H9 (cell line): ENCODE data around the gene PPP1CA. TPM values are rescaled to one million over a fixed set of nuclear protein-coding genes. Genes with fewer than 3 reads are reported as not detected.

ENCODE experiments used
- DNase-seq: peaks from one replicate; pipeline ENCODE4 v3.0.0-alpha.2; 2017
- H2AFZ ChIP-seq: one replicate; pipeline ENCODE4 v1.6.1; 2013; ENCODE audit warnings: mild to moderate bottlenecking, low read length, control low read depth, moderate library complexity
- H2AK5ac ChIP-seq: 2 replicates; pipeline ENCODE4 v1.6.1; 2013; ENCODE audit warnings: low read length, control low read depth, mixed read lengths; ENCODE audit not compliant: insufficient read length
- H2BK120ac ChIP-seq: one replicate; pipeline ENCODE4 v1.6.1; 2013; ENCODE audit warnings: low read depth, mild to moderate bottlenecking, low read length, control low read depth, inconsistent platforms; ENCODE audit not compliant: poor library complexity, severe bottlenecking
- H2BK12ac ChIP-seq: 2 replicates; pipeline ENCODE4 v1.6.1; 2013; ENCODE audit warnings: low read length, control low read depth, mixed read lengths, low read depth; ENCODE audit not compliant: insufficient read length
- H2BK15ac ChIP-seq: 2 replicates; pipeline ENCODE4 v1.6.1; 2013; ENCODE audit warnings: low read depth, low read length, control low read depth
- H2BK20ac ChIP-seq: one replicate; pipeline ENCODE4 v1.6.1; 2013; ENCODE audit warnings: low read depth, mild to moderate bottlenecking, low read length, control low read depth, inconsistent platforms; ENCODE audit not compliant: poor library complexity, severe bottlenecking
- H2BK5ac ChIP-seq: 2 replicates; pipeline ENCODE4 v1.6.1; 2013; ENCODE audit warnings: low read length, control low read depth, mixed read lengths; ENCODE audit not compliant: insufficient read length
- H3K14ac ChIP-seq: 2 replicates; pipeline ENCODE4 v1.6.1; 2013; ENCODE audit warnings: low read length, control low read depth; ENCODE audit not compliant: insufficient read depth
- H3K18ac ChIP-seq: 2 replicates; pipeline ENCODE4 v1.6.1; 2013; ENCODE audit warnings: low read depth, mild to moderate bottlenecking, mixed read lengths, low read length, control low read depth; ENCODE audit not compliant: insufficient read length
- H3K23ac ChIP-seq: 2 replicates; pipeline ENCODE4 v1.6.1; 2013; ENCODE audit warnings: low read length, control low read depth, mixed read lengths, low read depth; ENCODE audit not compliant: insufficient read length
- H3K23me2 ChIP-seq: 2 replicates; pipeline ENCODE4 v1.6.1; 2013; ENCODE audit warnings: low read depth, mild to moderate bottlenecking, mixed read lengths, low read length, control low read depth; ENCODE audit not compliant: insufficient read length, poor library complexity, severe bottlenecking
- H3K27ac ChIP-seq: 2 replicates; pipeline ENCODE4 v1.5.1; 2013; ENCODE audit warnings: low read length, control low read depth, mixed read lengths, low read depth; ENCODE audit not compliant: insufficient read length
- H3K27me3 ChIP-seq: 2 replicates; pipeline ENCODE4 v1.6.1; 2013; ENCODE audit warnings: low read length, control low read depth, inconsistent platforms; ENCODE audit not compliant: insufficient read depth
- H3K4ac ChIP-seq: 2 replicates; pipeline ENCODE4 v1.6.1; 2013; ENCODE audit warnings: low read depth, mild to moderate bottlenecking, control low read depth, inconsistent platforms, low read length, moderate library complexity
- H3K4me1 ChIP-seq: 2 replicates; pipeline ENCODE4 v1.6.1; 2013; ENCODE audit warnings: low read length, control low read depth, inconsistent platforms; ENCODE audit not compliant: insufficient read depth
- H3K4me2 ChIP-seq: 2 replicates; pipeline ENCODE4 v1.6.1; 2013; ENCODE audit warnings: low read length, control low read depth, mixed read lengths; ENCODE audit not compliant: insufficient read length, insufficient read depth
- H3K56ac ChIP-seq: 2 replicates; pipeline ENCODE4 v1.6.1; 2013; ENCODE audit warnings: low read depth, mild to moderate bottlenecking, mixed read lengths, low read length, control low read depth; ENCODE audit not compliant: insufficient read length
- H3K79me1 ChIP-seq: 2 replicates; pipeline ENCODE4 v1.6.1; 2013; ENCODE audit warnings: low read depth, mild to moderate bottlenecking, moderate library complexity, low read length, control low read depth, inconsistent platforms; ENCODE audit not compliant: insufficient read depth, poor library complexity, severe bottlenecking
- H3K79me2 ChIP-seq: 2 replicates; pipeline ENCODE4 v1.6.1; 2013; ENCODE audit warnings: low read length, control low read depth, inconsistent platforms; ENCODE audit not compliant: insufficient read depth
- H3K9ac ChIP-seq: 2 replicates; pipeline ENCODE4 v1.6.1; 2013; ENCODE audit warnings: low read length, control low read depth, mixed read lengths; ENCODE audit not compliant: insufficient read length; ENCODE audit errors: extremely low read depth
- H3K9me3 ChIP-seq: one replicate; pipeline ENCODE4 v1.6.1; 2013; ENCODE audit warnings: low read depth, low read length, inconsistent platforms; ENCODE audit not compliant: control insufficient read depth
- H3T11ph ChIP-seq: one replicate; pipeline ENCODE4 v1.6.1; 2013; ENCODE audit warnings: mild to moderate bottlenecking, low read length, control low read depth, inconsistent platforms
- H4K20me1 ChIP-seq: one replicate; pipeline ENCODE4 v1.6.1; 2013; ENCODE audit not compliant: control insufficient read depth, insufficient read length, insufficient read depth
- H4K5ac ChIP-seq: 2 replicates; pipeline ENCODE4 v1.6.1; 2013; ENCODE audit warnings: low read depth, mild to moderate bottlenecking, mixed read lengths, low read length, control low read depth; ENCODE audit not compliant: insufficient read length
- H4K8ac ChIP-seq: replicated peaks from 2 replicates; pipeline ENCODE4 v1.6.1; 2013; ENCODE audit warnings: low read length, control low read depth, mixed read lengths, low read depth; ENCODE audit not compliant: insufficient read length
- H4K91ac ChIP-seq: 2 replicates; pipeline ENCODE4 v1.6.1; 2013; ENCODE audit warnings: low read depth, mild to moderate bottlenecking, moderate library complexity, mixed read lengths, low read length, control low read depth; ENCODE audit not compliant: insufficient read length
- H3K27ac Mint-ChIP-seq, 3 experiments: 2 replicates in 2 of 3; 3 replicates in 1 of 3; pipeline ENCODE4 v1.8.0; 2020 to 2021; ENCODE audit warnings: mixed read lengths in 3 of 3, mild to moderate bottlenecking in 1 of 3, moderate library complexity in 1 of 3
- H3K27me3 Mint-ChIP-seq: 2 replicates; pipeline ENCODE4 v1.8.0; 2021; ENCODE audit warnings: low read depth, mild to moderate bottlenecking, moderate library complexity, mixed read lengths
- H3K36me3 Mint-ChIP-seq, 3 experiments: 2 replicates in 2 of 3; 3 replicates in 1 of 3; pipeline ENCODE4 v1.8.0; 2020 to 2021; ENCODE audit warnings: low read depth in 3 of 3, mixed read lengths in 3 of 3; ENCODE audit not compliant: insufficient read depth in 1 of 3
- H3K4me1 Mint-ChIP-seq, 2 experiments: 2 replicates each; pipeline ENCODE4 v1.8.0; 2020; ENCODE audit warnings: mixed read lengths in 2 of 2
- H3K4me3 Mint-ChIP-seq, 2 experiments: 2 replicates in 1 of 2; 3 replicates in 1 of 2; pipeline ENCODE4 v1.8.0; 2020 to 2021; ENCODE audit warnings: mild to moderate bottlenecking in 2 of 2, mixed read lengths in 2 of 2, moderate library complexity in 1 of 2
- H3K9me3 Mint-ChIP-seq, 2 experiments: 2 replicates in 1 of 2; 3 replicates in 1 of 2; pipeline ENCODE4 v1.8.0; 2020; ENCODE audit warnings: mild to moderate bottlenecking in 2 of 2, mixed read lengths in 2 of 2, moderate library complexity in 1 of 2
- WGBS: extraction: QIAGEN DNeasy Blood & Tissue Kit; methylation state at CpG from one replicate; pipeline ENCODE4 v1.1.7; 2013; ENCODE audit warnings: missing lambda C conversion rate, low lambda C conversion rate, mixed read lengths; ENCODE audit not compliant: insufficient read length; ENCODE audit errors: extremely low coverage; 5-methylcytosine and 5-hydroxymethylcytosine counted together
- total RNA-seq: library from RNA; stranded (reverse); gene quantifications from 2 replicates; pipeline ENCODE4 v1.2.1, GENCODE V29; 2021
- TF ChIP-seq, protein P1 (sequence below): fragments of 200-600 bp; sonication (generic); conservative IDR thresholded peaks from 3 replicates; pipeline ENCODE4 v1.8.0; 2021; ENCODE audit warnings: antibody characterized with exemption, mild to moderate bottlenecking

The PPP1CA gene
- total RNA-seq, 1 experiment from 2014 or later, result 205 TPM

DNA sequence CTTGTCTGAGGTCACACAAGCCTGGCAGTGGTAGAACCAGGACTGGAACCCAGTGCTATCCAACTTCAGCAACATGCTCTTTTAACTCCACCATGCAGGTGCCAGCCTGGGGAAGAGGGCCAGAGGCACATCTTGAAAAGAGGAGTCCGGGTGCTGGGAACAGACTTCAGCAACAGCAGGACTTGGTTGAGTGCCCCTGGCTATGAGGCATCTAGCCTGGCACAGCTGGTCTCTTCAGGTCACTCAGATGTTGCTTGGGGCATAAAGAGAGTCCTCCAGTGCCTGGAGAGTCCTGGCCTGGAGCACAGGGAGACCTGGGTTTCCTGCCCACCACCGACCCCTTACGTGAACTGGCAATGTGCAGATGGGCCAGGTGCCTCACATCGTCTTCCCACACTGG, 23.1 kb downstream of the PPP1CA start:
- H2AFZ ChIP-seq, result no peak overlapping the region
- H3K27ac ChIP-seq, result no peak overlapping the region
- H3K4ac ChIP-seq, result no peak overlapping the region
- H4K91ac ChIP-seq, result no peak overlapping the region
- H3K79me1 ChIP-seq, result no peaks in the 10 kb centered on the region
- no peaks in the 10 kb centered on the region for H3K4me1 ChIP-seq
- H3K23ac ChIP-seq, result no peak overlapping the region
- H3K9ac ChIP-seq, result no peak overlapping the region
- Mint-ChIP-seq H3K4me1 (peaks cover 40 to 48% of the 10 kb centered on the region in 2 experiments), H3K4me3 (no peak overlapping the region; a peak in 1 of 5 replicates), H3K27ac (no peak overlapping the region; a peak in 1 of 7 replicates), H3K27me3 (peaks cover 68% of the 10 kb centered on the region), H3K36me3 (no peaks in the 10 kb centered on the region), H3K9me3 (no peaks in the 10 kb centered on the region; a peak in 2 of 5 replicates)
- no peaks in the 10 kb centered on the region for H3K79me2 ChIP-seq
- H3K23me2 ChIP-seq, result peaks cover 19% of the 10 kb centered on the region
- H2BK5ac ChIP-seq, result no peak overlapping the region
- no peaks in the 10 kb centered on the region for H3K9me3 ChIP-seq
- H4K5ac ChIP-seq, result no peak overlapping the region
- DNase-seq, result no peak
- H2BK120ac ChIP-seq, result no peak overlapping the region
- H3K56ac ChIP-seq, result no peak overlapping the region
- TF ChIP-seq, protein P1, sequence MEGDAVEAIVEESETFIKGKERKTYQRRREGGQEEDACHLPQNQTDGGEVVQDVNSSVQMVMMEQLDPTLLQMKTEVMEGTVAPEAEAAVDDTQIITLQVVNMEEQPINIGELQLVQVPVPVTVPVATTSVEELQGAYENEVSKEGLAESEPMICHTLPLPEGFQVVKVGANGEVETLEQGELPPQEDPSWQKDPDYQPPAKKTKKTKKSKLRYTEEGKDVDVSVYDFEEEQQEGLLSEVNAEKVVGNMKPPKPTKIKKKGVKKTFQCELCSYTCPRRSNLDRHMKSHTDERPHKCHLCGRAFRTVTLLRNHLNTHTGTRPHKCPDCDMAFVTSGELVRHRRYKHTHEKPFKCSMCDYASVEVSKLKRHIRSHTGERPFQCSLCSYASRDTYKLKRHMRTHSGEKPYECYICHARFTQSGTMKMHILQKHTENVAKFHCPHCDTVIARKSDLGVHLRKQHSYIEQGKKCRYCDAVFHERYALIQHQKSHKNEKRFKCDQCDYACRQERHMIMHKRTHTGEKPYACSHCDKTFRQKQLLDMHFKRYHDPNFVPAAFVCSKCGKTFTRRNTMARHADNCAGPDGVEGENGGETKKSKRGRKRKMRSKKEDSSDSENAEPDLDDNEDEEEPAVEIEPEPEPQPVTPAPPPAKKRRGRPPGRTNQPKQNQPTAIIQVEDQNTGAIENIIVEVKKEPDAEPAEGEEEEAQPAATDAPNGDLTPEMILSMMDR, result no peak
- H2BK15ac ChIP-seq, result no peak overlapping the region
- peaks cover 10% of the 10 kb centered on the region; the same call in 1 of the 2 replicates for H3K27me3 ChIP-seq
- H4K8ac ChIP-seq, result no peak overlapping the region
- H3K14ac ChIP-seq, result no peak overlapping the region
- H2AK5ac ChIP-seq, result no peak overlapping the region
- H2BK12ac ChIP-seq, result no peak overlapping the region
- H2BK20ac ChIP-seq, result no peak overlapping the region
- no CpG with 5 or more reads among the region's 4 CpGs for WGBS
- H3T11ph ChIP-seq, result no peak overlapping the region
- H3K4me2 ChIP-seq, result no peak overlapping the region
- H3K18ac ChIP-seq, result no peak overlapping the region
- H4K20me1 ChIP-seq, result no peaks in the 10 kb centered on the region
